Endothelial cell of umbilical vein (primary cell): ENCODE results near the gene KCTD21. TPM values are rescaled to one million over a fixed set of nuclear protein-coding genes. Genes with fewer than 3 reads are reported as not detected.

Experiments
- BruUV-seq: library from RNA; stranded (reverse); fragments of 400-500 nt; replicated peaks from 2 replicates; lab custom pipeline; 2021; lab: Mats Ljungman, UMichigan
- CTCF ChIA-PET: fragments of 300-600, 350-600 bp; sonication (Branson Sonifier 250); formaldehyde crosslinking; loops from one replicate; lab custom pipeline; 2021; ENCODE audit warnings: antibody characterized with exemption, inconsistent platforms; lab: Charles Lee
- POLR2A ChIA-PET: fragments of 300-600, 350-600 bp; sonication (Branson Sonifier 250); formaldehyde crosslinking; loops from one replicate; lab custom pipeline; 2021; ENCODE audit warnings: antibody characterized with exemption, inconsistent platforms; lab: Charles Lee
- DNase-seq: peaks from one replicate; pipeline ENCODE4 v3.0.0-alpha.2; 2011; ENCODE audit warnings: low read depth, low spot score
- FAIRE-seq: peaks from 2 replicates; lab custom pipeline; 2011; peaks lifted over from hg19 to GRCh38; lab: Jason Lieb, UNC
- H2AFZ ChIP-seq: 2 replicates; pipeline ENCODE4 v1.6.0; 2012; ENCODE audit warnings: low read depth, low read length, control low read depth, inconsistent platforms
- H3K27ac ChIP-seq: 2 replicates; pipeline ENCODE4 v1.5.1; 2011; ENCODE audit warnings: low read depth, mild to moderate bottlenecking, control low read depth, low read length, moderate library complexity; ENCODE audit not compliant: insufficient read depth
- H3K27me3 ChIP-seq, 2 experiments: 2 replicates each; pipeline versions ENCODE4 v1.6.0 to v1.6.1; 2011; ENCODE audit warnings: low read length in 2 of 2, mixed read lengths in 1 of 2; ENCODE audit not compliant: control insufficient read depth in 2 of 2, insufficient read depth in 2 of 2
- H3K36me3 ChIP-seq, 2 experiments: 2 replicates in 1 of 2; 3 replicates in 1 of 2; pipeline ENCODE4 v1.5.1; 2011; ENCODE audit warnings: low read length in 2 of 2, mild to moderate bottlenecking in 1 of 2, moderate library complexity in 1 of 2; ENCODE audit not compliant: control insufficient read depth in 2 of 2, insufficient read depth in 2 of 2; ENCODE audit errors: extremely low read depth in 1 of 2
- H3K4me1 ChIP-seq: 3 replicates; pipeline ENCODE4 v1.5.1; 2011; ENCODE audit warnings: mild to moderate bottlenecking, low read length; ENCODE audit not compliant: control insufficient read depth, insufficient read depth; ENCODE audit errors: extremely low read depth
- H3K4me2 ChIP-seq: 2 replicates; pipeline ENCODE4 v1.6.1; 2011; ENCODE audit warnings: low read length, control low read depth, mixed read lengths; ENCODE audit not compliant: insufficient read depth
- H3K4me3 ChIP-seq, 3 experiments: fragments of 200-600 bp in 1 of 3; sonication (generic), shearing (Covaris generic) in 1 of 3; replicated peaks in 1 of 3; 2 replicates each; pipeline ENCODE4 v1.5.1; 2011 to 2016; ENCODE audit warnings: control low read depth in 3 of 3, low read length in 3 of 3, mild to moderate bottlenecking in 2 of 3, inconsistent platforms in 1 of 3, low read depth in 1 of 3, moderate library complexity in 1 of 3; ENCODE audit not compliant: insufficient read depth in 1 of 3
- H3K79me2 ChIP-seq: 2 replicates; pipeline ENCODE4 v1.6.0; 2012; ENCODE audit warnings: low read length, inconsistent platforms; ENCODE audit not compliant: control insufficient read depth, insufficient read depth
- H3K9ac ChIP-seq: replicated peaks from 2 replicates; pipeline ENCODE3; 2011; ENCODE audit warnings: low read length, control low read depth; ENCODE audit not compliant: insufficient read depth; ENCODE audit errors: extremely low read depth
- H3K9me1 ChIP-seq: replicated peaks from 3 replicates; pipeline ENCODE4 v1.6.0; 2011; ENCODE audit warnings: mild to moderate bottlenecking, low read length; ENCODE audit not compliant: control insufficient read depth, insufficient read depth; ENCODE audit errors: extremely low read depth
- H3K9me3 ChIP-seq: replicated peaks from 2 replicates; pipeline ENCODE4 v1.5.1; 2012; ENCODE audit warnings: low read length, inconsistent platforms; ENCODE audit not compliant: control insufficient read depth, insufficient read depth
- H4K20me1 ChIP-seq: replicated peaks from 2 replicates; pipeline ENCODE3; 2011; ENCODE audit warnings: mild to moderate bottlenecking, low read length; ENCODE audit not compliant: control insufficient read depth, insufficient read depth; ENCODE audit errors: extremely low read depth
- CTCF ChIP-seq, 2 donors: IDR thresholded peaks; 1 replicate in 1 of 2; 2 replicates in 1 of 2; pipeline ENCODE4 v1.5.1; 2011; ENCODE audit warnings: low read length in 2 of 2, mild to moderate bottlenecking in 2 of 2, moderate library complexity in 2 of 2, control low read depth in 1 of 2, inconsistent platforms in 1 of 2, low read depth in 1 of 2; ENCODE audit not compliant: insufficient read depth in 1 of 2; ENCODE audit errors: extremely low read depth in 1 of 2
- EZH2 ChIP-seq: IDR thresholded peaks from 2 replicates; pipeline ENCODE4 v1.6.1; 2012; ENCODE audit warnings: borderline replicate concordance, low read depth, mild to moderate bottlenecking, moderate library complexity, low read length, inconsistent platforms; ENCODE audit not compliant: severe bottlenecking
- JUN ChIP-seq: IDR thresholded peaks from 2 replicates; pipeline ENCODE4 v1.6.1; 2011; ENCODE audit warnings: borderline replicate concordance, low read depth; ENCODE audit not compliant: insufficient read length, insufficient read depth
- MYC ChIP-seq: IDR thresholded peaks from one replicate; pipeline ENCODE4 v1.6.1; 2011; ENCODE audit warnings: mild to moderate bottlenecking, low read depth, low read length
- POLR2A ChIP-seq: IDR thresholded peaks from 2 replicates; pipeline ENCODE4 v1.6.1; 2012; ENCODE audit warnings: low read depth, mild to moderate bottlenecking, control low read depth, low read length
- dilution Hi-C: fragments of 300-500 bp; cut with MboI; formaldehyde crosslinking; loops from one replicate; pipeline ENCODE4 v1.15.0; 2019; ENCODE audit warnings: low sequenced_read_pairs; ENCODE audit not compliant: extremely low pct_ligation_motif_present
- intact Hi-C: fragments of 100-400 bp; cut with micrococcal nuclease; formaldehyde crosslinking; loops from one replicate; pipeline ENCODE4 v1.10.0; 2022
- polyA plus RNA-seq, 4 experiments: library from polyadenylated mRNA; depleted of rRNA in 3 of 4; stranded (reverse) in 3 of 4; unstranded in 1 of 4; fragments of >200 nt; gene quantifications; 2 replicates each; pipeline versions ENCODE4 v1.2.1 to v1.2.3, GENCODE V29; 2011 to 2012; ENCODE audit warnings: missing spikeins in 1 of 4
- total RNA-seq: library from RNA; stranded (reverse); gene quantifications from 2 replicates; pipeline ENCODE4 v1.2.3, GENCODE V29; 2021
- TF ChIP-seq, protein P1 (sequence below): IDR thresholded peaks from 2 replicates; pipeline ENCODE4 v1.6.1; 2011; ENCODE audit not compliant: insufficient read depth, insufficient read length

The KCTD21 gene
- total and polyA plus RNA-seq, 2 donors (not counting 3 experiments of a cell fraction or from before 2014, with no cell fraction given): 8.5 to 11.9 TPM

- intact Hi-C loops: loop anchor here (5.0 kb wide), 1 partner anchor 1145 kb away; no protein-coding TSS in a partner anchor
Measured at GRCh38 chr11:78171951-78172350, 16.5 kb downstream of the KCTD21 start.

More at GRCh38 chr11:78171951-78172350, 16.5 kb downstream of the KCTD21 start:
- peaks cover 0 to 10% of the 10 kb centered on the region in 2 experiments for H3K36me3 ChIP-seq
- POLR2A ChIA-PET: no interaction called here
- TF ChIP-seq EZH2: no peak
- TF ChIP-seq, protein P1, sequence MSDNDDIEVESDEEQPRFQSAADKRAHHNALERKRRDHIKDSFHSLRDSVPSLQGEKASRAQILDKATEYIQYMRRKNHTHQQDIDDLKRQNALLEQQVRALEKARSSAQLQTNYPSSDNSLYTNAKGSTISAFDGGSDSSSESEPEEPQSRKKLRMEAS: no peak
- no peak for TF ChIP-seq CTCF (IDR thresholded peaks at IDR 0.05; ENCODE audit: extremely low read depth in 1 of 2, insufficient read depth in 1 of 2, low read depth in 1 of 2, low read length in 2 of 2)
- no peak for TF ChIP-seq MYC
- no peak for TF ChIP-seq POLR2A
- TF ChIP-seq JUN: no peak
- dilution Hi-C loops: no loop called here
- no peak overlapping the region for H3K4me2 ChIP-seq
- TSS peak; percentile 12 for BruUV-seq
- no peaks in the 10 kb centered on the region for H3K9me1 ChIP-seq
- DNase-seq (no peak), FAIRE-seq (no peak)
- no peak overlapping the region for H3K27ac ChIP-seq
- CTCF ChIA-PET: no interaction called here
- H3K27me3 ChIP-seq: no peaks in the 10 kb centered on the region
- no peaks in the 10 kb centered on the region for H3K79me2 ChIP-seq
- H3K4me1 ChIP-seq: peaks cover 12% of the 10 kb centered on the region
- H4K20me1 ChIP-seq: no peaks in the 10 kb centered on the region
- H2AFZ ChIP-seq: no peak overlapping the region
- no peak overlapping the region for H3K9ac ChIP-seq
- no peak overlapping the region for H3K4me3 ChIP-seq
- no peaks in the 10 kb centered on the region for H3K9me3 ChIP-seq
